Sigmoid colon (tissue), 7 donors: ENCODE measurements around the gene CDC42BPG. TPM values are rescaled to one million over a fixed set of nuclear protein-coding genes. Genes with fewer than 3 reads are reported as not detected.
A peak's percentile ranks its signal among the peaks of the same experiment; 100 is the strongest.

Experiments
- DNase-seq: peaks from one replicate; pipeline ENCODE4 v3.0.0-alpha.2; 2019
- H3K27ac ChIP-seq, 4 donors: fragments of 200-600 bp; sonication (generic); one replicate each; pipeline ENCODE4 v1.5.1; 2016 to 2019; ENCODE audit warnings: mild to moderate bottlenecking in 1 of 4
- H3K27me3 ChIP-seq, 3 donors: fragments of 200-600 bp; sonication (generic); one replicate each; pipeline ENCODE4 v1.5.1; 2019; ENCODE audit warnings: mild to moderate bottlenecking in 1 of 3
- H3K36me3 ChIP-seq, 4 donors: fragments of 200-600 bp; sonication (generic); one replicate each; pipeline ENCODE4 v1.5.1; 2016 to 2019
- H3K4me1 ChIP-seq, 4 donors: fragments of 200-600 bp; sonication (generic); one replicate each; pipeline ENCODE4 v1.5.1; 2017 to 2019
- H3K4me3 ChIP-seq, 4 donors: fragments of 200-600 bp; sonication (generic); one replicate each; pipeline ENCODE4 v1.5.1; 2017 to 2019; ENCODE audit warnings: mild to moderate bottlenecking in 2 of 4, moderate library complexity in 1 of 4
- H3K9me3 ChIP-seq, 4 donors: fragments of 200-600 bp in 3 of 4; sonication (generic) in 3 of 4; one replicate each; pipeline versions ENCODE4 v1.5.1 to v1.6.1; 2013 to 2019
- CTCF ChIP-seq, 4 experiments: fragments of 450-650 bp in 3 of 4; fragments of 200-600 bp in 1 of 4; IDR thresholded peaks; one replicate each; pipeline ENCODE4 v1.5.1; 2016 to 2019; ENCODE audit warnings: antibody characterized with exemption in 4 of 4, mild to moderate bottlenecking in 3 of 4, moderate library complexity in 2 of 4
- EP300 ChIP-seq, 4 donors: sonication (generic); formaldehyde crosslinking; IDR thresholded peaks; one replicate each; pipeline ENCODE4 v1.6.1; 2017; ENCODE audit warnings: antibody characterized with exemption in 4 of 4
- POLR2A ChIP-seq, 2 donors: fragments of 450-650 bp; IDR thresholded peaks; one replicate each; pipeline ENCODE4 v1.6.1; 2016; ENCODE audit warnings: antibody characterized with exemption in 2 of 2, mild to moderate bottlenecking in 2 of 2, moderate library complexity in 2 of 2
- POLR2AphosphoS5 ChIP-seq, 4 donors: sonication (generic); formaldehyde crosslinking; IDR thresholded peaks; one replicate each; pipeline ENCODE4 v1.6.1; 2017; ENCODE audit warnings: antibody characterized with exemption in 4 of 4
- WGBS, 2 donors: extraction: QIAGEN DNeasy Blood & Tissue Kit; methylation state at CpG; one replicate each; pipeline ENCODE4 v1.1.7; 2013; 5-methylcytosine and 5-hydroxymethylcytosine counted together
- intact Hi-C: fragments of 100-400 bp; cut with DNase I; formaldehyde crosslinking; loops from one replicate; pipeline ENCODE4 v1.15.1; 2023
- polyA plus RNA-seq, 3 donors: library from polyadenylated mRNA; stranded (reverse); fragments of 200-250 nt; gene quantifications; one replicate each; pipeline ENCODE4 v1.2.3, GENCODE V29; 2013
- total RNA-seq, 4 donors: library from RNA; depleted of rRNA; stranded (reverse); fragments of >200 nt; gene quantifications; one replicate each; pipeline ENCODE4 v1.1.0, GENCODE V29; 2016
- donor health status: healthy with polysubstance abuse.
- donor health status: Bipolar disorder and iron deficiency.
- donor health status: healthy.

Gene CDC42BPG
- total and polyA plus RNA-seq, 7 donors: 0.16 to 39.8 (median 10.3) TPM; not detected in 1

- DNase-seq: peak; percentile 83
- Histone ChIP-seq H3K4me1 (peaks cover 0 to 9% (median 6%) of the 10 kb centered on the region in 4 donors), H3K36me3 (peaks cover 0 to 29% (median 6%) of the 10 kb centered on the region in 4 donors), H3K27me3 (no peaks in the 10 kb centered on the region), H3K9me3 (no peaks in the 10 kb centered on the region), H3K4me3 (no peak overlapping the region), H3K27ac (peak overlapping the region in 2 of 4 donors; percentile 26 to 49)
- intact Hi-C loops: loop anchor here (5.0 kb wide), 1 partner anchor 100 kb away; no protein-coding TSS in a partner anchor
- WGBS, 2 donors: 26 to 48% methylated on average over 15 of the region's 15 CpGs
- TF ChIP-seq CTCF (IDR thresholded peaks at IDR 0.05) (peak; percentile 26 to 70 (median 60)), POLR2A (IDR thresholded peaks at IDR 0.05) (no peak)
Observed at GRCh38 chr11:64787526-64788320, 56.7 kb downstream of the CDC42BPG start.

GRCh38 chr11:64786308-64786707 lies 58.1 kb downstream of the CDC42BPG start:
- Histone ChIP-seq H3K36me3 (peaks cover 0 to 21% (median 4%) of the 10 kb centered on the region in 4 donors), H3K4me1 (peaks cover 0 to 9% (median 6%) of the 10 kb centered on the region in 4 donors), H3K27ac (no peak overlapping the region), H3K4me3 (no peak overlapping the region), H3K27me3 (no peaks in the 10 kb centered on the region), H3K9me3 (no peaks in the 10 kb centered on the region)
- TF ChIP-seq EP300 (IDR thresholded peaks at IDR 0.05) (no peak), POLR2A (IDR thresholded peaks at IDR 0.05) (no peak), POLR2AphosphoS5 (IDR thresholded peaks at IDR 0.05) (no peak), CTCF (IDR thresholded peaks at IDR 0.05) (no peak)
- intact Hi-C loops: loop anchor here (5.0 kb wide), 1 partner anchor 101 kb away; no protein-coding TSS in a partner anchor
- whole genome bisulfite sequencing, 2 donors: 92 to 93% methylated on average over 10 of the region's 10 CpGs
- peak; percentile 50 for DNase-seq

- Histone ChIP-seq H3K36me3 (peaks cover 0 to 14% (median 3%) of the 10 kb centered on the region in 4 donors), H3K4me3 (no peak overlapping the region), H3K4me1 (peaks cover 0 to 9% (median 6%) of the 10 kb centered on the region in 4 donors), H3K9me3 (no peaks in the 10 kb centered on the region), H3K27ac (no peak overlapping the region), H3K27me3 (no peaks in the 10 kb centered on the region)
- TF ChIP-seq POLR2A (IDR thresholded peaks at IDR 0.05): no peak
- no peak for TF ChIP-seq POLR2AphosphoS5 (IDR thresholded peaks at IDR 0.05)
- no peak for TF ChIP-seq EP300 (IDR thresholded peaks at IDR 0.05)
- TF ChIP-seq CTCF (IDR thresholded peaks at IDR 0.05): no peak
- no peak for DNase-seq
- WGBS, 2 donors: 22 to 66% methylated on average over 12 of the region's 12 CpGs
- intact Hi-C loops: loop anchor here (5.0 kb wide), 1 partner anchor 102 kb away; no protein-coding TSS in a partner anchor
Observed at GRCh38 chr11:64784813-64785581, 59.5 kb downstream of the CDC42BPG start.

GRCh38 chr11:64778473-64779298 lies 65.8 kb downstream of the CDC42BPG start, which contains the start of gene SF1:
TSS of gene SF1 (minus strand) at chr11:64778542. CDS start at chr11:64778392, 150 bp downstream.
- intact Hi-C loops: loop anchor here (2.0 kb wide), 1 partner anchor 34 kb away; the partner anchor contains the start of gene RASGRP2
- H3K4me1 ChIP-seq: peaks cover 0 to 42% (median 35%) of the 10 kb centered on the region in 4 donors
- peak; percentile 100 for DNase-seq
- H3K9me3 ChIP-seq: no peaks in the 10 kb centered on the region
- peaks cover 20 to 30% (median 26%) of the 10 kb centered on the region in 4 donors for H3K36me3 ChIP-seq
- no peaks in the 10 kb centered on the region for H3K27me3 ChIP-seq
- H3K4me3 ChIP-seq: peak within 1 kb of the TSS; percentile 96 to 99 (median 98)
- H3K27ac ChIP-seq: peak within 1 kb of the TSS; percentile 99 to 100 (median 100)
- 1% methylated on average over 80 of the region's 80 CpGs for WGBS, 2 donors
- peak; percentile 69 to 91 for TF ChIP-seq POLR2A (IDR thresholded peaks at IDR 0.05)
- no peak for TF ChIP-seq CTCF (IDR thresholded peaks at IDR 0.05)
- TF ChIP-seq POLR2AphosphoS5 (IDR thresholded peaks at IDR 0.05): peak; percentile 96 to 98 (median 98)
- TF ChIP-seq EP300 (IDR thresholded peaks at IDR 0.05): peak in 1 of 4 donors; percentile 20
